Glutamatergic neuron (in vitro differentiated cells): ENCODE measurements around the gene ORAI1. TPM values are rescaled to one million over a fixed set of nuclear protein-coding genes. Genes with fewer than 3 reads are reported as not detected.

Source experiments
- DNase-seq: peaks from one replicate; pipeline ENCODE4 v3.0.0; 2022
- H3K27ac Mint-ChIP-seq: one replicate; pipeline ENCODE4 v1.8.0; 2020; ENCODE audit warnings: mild to moderate bottlenecking, mixed read lengths, inconsistent platforms; ENCODE audit not compliant: unreplicated experiment
- H3K27me3 Mint-ChIP-seq: one replicate; pipeline ENCODE4 v1.8.0; 2020; ENCODE audit warnings: mild to moderate bottlenecking, moderate library complexity, mixed read lengths, inconsistent platforms; ENCODE audit not compliant: unreplicated experiment
- H3K36me3 Mint-ChIP-seq: one replicate; pipeline ENCODE4 v1.8.0; 2020; ENCODE audit warnings: mild to moderate bottlenecking, mixed read lengths, inconsistent platforms; ENCODE audit not compliant: unreplicated experiment
- H3K4me1 Mint-ChIP-seq: one replicate; pipeline ENCODE4 v1.8.0; 2020; ENCODE audit warnings: mild to moderate bottlenecking, low read depth, mixed read lengths, inconsistent platforms; ENCODE audit not compliant: unreplicated experiment
- H3K4me3 Mint-ChIP-seq: one replicate; pipeline ENCODE4 v1.8.0; 2020; ENCODE audit warnings: mild to moderate bottlenecking, mixed read lengths, inconsistent platforms; ENCODE audit not compliant: unreplicated experiment
- H3K9me3 Mint-ChIP-seq: one replicate; pipeline ENCODE4 v1.8.0; 2020; ENCODE audit warnings: mild to moderate bottlenecking, moderate library complexity, mixed read lengths, inconsistent platforms; ENCODE audit not compliant: unreplicated experiment
- total RNA-seq: library from RNA; stranded (reverse); fragmentation: NEBNext Ultra II Directional; extraction: Animal tissue kit (Norgen Biotek cat#: 25700); gene quantifications from one replicate; pipeline ENCODE4 v1.2.1, GENCODE V29; 2021; ENCODE audit not compliant: unreplicated experiment
- TF ChIP-seq, protein P1 (sequence below): fragments of 200-600 bp; sonication (generic); IDR thresholded peaks from one replicate; pipeline ENCODE4 v1.5.0; 2021; ENCODE audit not compliant: partially characterized antibody, unreplicated experiment

Gene ORAI1
- total RNA-seq, 1 donor from 2014 or later, result 15.9 TPM

DNA sequence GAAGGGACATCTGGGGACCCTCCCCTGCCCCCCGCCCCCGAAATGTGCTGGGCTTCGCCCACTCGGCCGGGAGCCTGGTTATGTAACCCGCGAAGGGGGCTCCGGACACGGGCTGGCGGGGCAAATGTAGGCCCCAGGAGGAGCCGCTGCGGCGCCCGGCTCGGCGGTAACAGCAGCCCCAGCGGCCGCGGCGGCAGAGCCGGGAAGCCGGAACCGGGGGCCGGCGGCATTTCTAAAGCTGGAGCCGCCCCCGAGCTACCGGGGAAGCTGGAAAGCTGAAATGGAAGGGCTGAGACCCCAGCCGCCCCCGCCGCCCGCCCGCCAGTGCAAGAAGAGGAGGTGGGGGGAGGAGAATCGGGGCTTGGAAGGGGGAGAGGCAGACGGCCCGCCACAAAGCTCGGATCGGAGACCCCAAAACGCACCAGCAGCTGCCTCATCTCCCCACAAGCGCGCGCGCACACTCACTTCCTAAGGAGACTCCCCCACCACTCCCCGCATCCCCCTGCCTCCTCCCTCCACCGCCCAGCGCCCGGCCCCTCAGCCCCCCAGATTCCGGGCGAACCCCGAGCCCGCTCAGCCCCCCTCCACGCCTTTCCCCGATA lies 47.0 kb upstream of the ORAI1 start:
- H3K9me3 Mint-ChIP-seq, result peaks cover 5% of the 10 kb centered on the region
- no peaks in the 10 kb centered on the region for H3K36me3 Mint-ChIP-seq
- peaks cover 3% of the 10 kb centered on the region for H3K27me3 Mint-ChIP-seq
- TF ChIP-seq, protein P1, sequence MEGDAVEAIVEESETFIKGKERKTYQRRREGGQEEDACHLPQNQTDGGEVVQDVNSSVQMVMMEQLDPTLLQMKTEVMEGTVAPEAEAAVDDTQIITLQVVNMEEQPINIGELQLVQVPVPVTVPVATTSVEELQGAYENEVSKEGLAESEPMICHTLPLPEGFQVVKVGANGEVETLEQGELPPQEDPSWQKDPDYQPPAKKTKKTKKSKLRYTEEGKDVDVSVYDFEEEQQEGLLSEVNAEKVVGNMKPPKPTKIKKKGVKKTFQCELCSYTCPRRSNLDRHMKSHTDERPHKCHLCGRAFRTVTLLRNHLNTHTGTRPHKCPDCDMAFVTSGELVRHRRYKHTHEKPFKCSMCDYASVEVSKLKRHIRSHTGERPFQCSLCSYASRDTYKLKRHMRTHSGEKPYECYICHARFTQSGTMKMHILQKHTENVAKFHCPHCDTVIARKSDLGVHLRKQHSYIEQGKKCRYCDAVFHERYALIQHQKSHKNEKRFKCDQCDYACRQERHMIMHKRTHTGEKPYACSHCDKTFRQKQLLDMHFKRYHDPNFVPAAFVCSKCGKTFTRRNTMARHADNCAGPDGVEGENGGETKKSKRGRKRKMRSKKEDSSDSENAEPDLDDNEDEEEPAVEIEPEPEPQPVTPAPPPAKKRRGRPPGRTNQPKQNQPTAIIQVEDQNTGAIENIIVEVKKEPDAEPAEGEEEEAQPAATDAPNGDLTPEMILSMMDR, result no peak
- peaks cover 30% of the 10 kb centered on the region for H3K4me1 Mint-ChIP-seq
- no peak overlapping the region for H3K27ac Mint-ChIP-seq
- DNase-seq, result peak; percentile 47
- H3K4me3 Mint-ChIP-seq, result peak overlapping the region; percentile 93

DNA sequence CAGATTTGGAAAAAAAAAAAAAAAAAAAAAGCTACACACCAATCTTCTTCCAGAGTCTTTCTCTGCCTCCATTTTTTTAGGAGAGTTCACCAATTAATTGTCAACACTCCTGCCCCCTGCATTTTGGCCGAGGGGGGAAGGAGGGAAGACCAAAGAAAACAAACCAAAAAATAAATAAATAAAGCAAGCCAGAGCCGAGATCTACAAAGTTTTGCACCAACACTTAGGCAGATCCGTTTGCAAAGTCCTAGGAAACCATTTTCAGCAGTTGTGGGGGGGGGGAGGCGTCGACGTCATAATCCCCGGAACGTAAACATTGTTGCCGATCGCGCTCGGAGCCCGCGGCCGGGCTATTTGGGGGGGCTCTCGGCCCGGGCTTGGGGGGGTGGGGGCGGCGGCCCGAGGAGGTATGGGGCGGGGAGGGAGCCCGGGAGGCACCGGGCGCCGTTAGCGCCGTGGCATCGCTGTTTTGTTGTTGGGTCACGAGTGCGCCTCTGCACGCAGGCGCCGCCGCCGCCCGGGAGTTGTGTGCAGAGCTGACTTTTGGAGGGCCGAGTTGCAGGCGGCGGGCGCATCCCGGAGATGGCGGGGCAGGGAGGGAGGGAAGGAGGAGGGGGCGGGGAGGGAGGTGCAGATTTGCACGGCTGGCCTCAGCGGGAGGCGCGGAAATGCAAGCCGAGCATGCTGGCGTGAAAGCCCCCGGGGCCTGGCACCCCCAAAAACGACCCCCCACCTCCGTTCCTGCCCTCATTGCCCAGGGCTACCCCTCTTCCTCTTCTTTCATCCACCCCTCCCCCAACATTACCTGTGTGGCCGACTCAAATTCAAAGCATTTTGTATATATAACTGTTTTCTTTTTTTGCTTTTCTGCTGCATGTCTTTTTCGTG lies 46.1 kb upstream of the ORAI1 start:
- no peaks in the 10 kb centered on the region for H3K36me3 Mint-ChIP-seq
- H3K4me3 Mint-ChIP-seq, result peak overlapping the region; percentile 93
- peaks cover 5% of the 10 kb centered on the region for H3K9me3 Mint-ChIP-seq
- TF ChIP-seq, protein P1, result no peak
- peak overlapping the region; percentile 82 for H3K27ac Mint-ChIP-seq
- peaks cover 3% of the 10 kb centered on the region for H3K27me3 Mint-ChIP-seq
- H3K4me1 Mint-ChIP-seq, result peaks cover 30% of the 10 kb centered on the region
- peak; percentile 76 for DNase-seq

DNA sequence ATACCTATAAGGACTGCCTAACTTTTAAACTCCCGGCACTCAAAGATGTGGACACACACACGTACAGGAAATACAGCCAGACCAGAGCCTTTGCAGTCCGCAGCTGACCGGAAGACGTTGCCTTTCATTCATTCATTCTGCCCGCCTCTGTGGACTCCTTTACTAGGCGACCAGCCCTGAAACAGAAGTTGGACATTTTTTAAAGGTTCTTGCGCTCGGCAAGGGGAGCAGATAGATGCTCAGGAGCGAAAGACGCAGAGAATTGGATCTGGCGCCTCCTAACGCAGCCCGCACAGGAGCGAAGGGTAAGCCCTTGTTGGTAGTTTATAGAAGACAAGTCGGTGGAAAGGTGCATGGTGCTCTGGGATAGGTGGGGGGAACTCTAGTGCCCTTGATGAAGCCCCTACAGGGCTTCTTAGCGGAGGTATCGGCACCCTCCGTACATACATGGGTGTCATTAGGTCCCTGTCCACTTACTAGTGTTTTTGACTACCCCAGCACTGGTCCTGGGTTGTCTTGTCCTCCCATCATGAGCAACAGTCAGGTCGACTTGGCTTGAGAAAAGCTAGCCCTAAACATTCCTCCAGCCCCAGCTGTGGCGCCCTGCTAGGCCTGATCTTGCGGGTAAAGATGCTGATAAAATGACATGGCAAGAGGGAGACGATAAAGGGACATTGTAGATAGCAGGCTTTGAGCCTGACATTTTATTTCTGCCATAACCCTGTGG lies 45.2 kb upstream of the ORAI1 start, which contains the start of gene KDM2B:
Gene KDM2B, minus strand, starts transcription at position 65 of the 727 bp plus-strand sequence. CDS start 112 bp downstream, outside the sequence.
- no peak for DNase-seq
- Mint-ChIP-seq H3K27me3 (peaks cover 3% of the 10 kb centered on the region), H3K9me3 (peaks cover 5% of the 10 kb centered on the region), H3K27ac (peak within 1 kb of the TSS; percentile 82), H3K4me3 (peak within 1 kb of the TSS; percentile 93), H3K36me3 (no peaks in the 10 kb centered on the region), H3K4me1 (peaks cover 21% of the 10 kb centered on the region)
- TF ChIP-seq, protein P1, result no peak

DNA sequence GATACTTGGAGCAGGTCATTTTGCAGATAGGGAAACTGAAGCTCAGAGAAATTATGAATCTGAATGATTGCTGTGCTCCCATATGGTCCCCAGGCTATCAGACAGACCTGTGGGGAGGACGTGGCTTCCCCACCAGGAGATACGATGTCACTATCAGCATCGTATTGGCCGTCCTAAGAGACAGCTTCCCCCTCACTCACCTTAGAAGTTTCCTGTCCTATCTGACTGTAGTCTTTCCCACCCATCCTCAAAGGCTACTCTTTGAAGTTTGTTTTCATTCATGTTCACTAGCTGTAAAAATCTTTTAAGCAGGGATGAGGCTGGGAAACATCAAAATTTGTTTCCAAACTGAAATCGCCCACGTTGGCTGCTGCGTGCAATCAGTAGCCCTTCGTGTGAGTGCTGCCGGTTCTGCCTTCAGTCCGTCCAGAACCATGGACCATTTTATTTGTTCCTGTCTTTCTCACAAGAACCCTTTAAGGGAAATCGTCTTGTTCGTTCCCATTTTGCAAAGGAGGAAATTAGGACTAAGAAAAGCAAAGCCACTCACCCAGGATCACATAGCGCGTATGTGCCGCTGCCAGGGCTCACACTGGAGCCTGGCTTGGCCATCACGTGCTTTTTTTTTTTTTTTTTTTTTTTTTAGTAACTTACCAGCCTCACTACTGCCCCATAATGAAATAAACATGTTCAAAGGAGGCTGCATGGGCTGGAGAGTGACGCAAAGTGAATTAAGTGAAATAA lies 44.5 kb upstream of the ORAI1 start:
- H3K27me3 Mint-ChIP-seq, result peaks cover 3% of the 10 kb centered on the region
- TF ChIP-seq, protein P1, result no peak
- H3K27ac Mint-ChIP-seq, result no peak overlapping the region
- peaks cover 5% of the 10 kb centered on the region for H3K9me3 Mint-ChIP-seq
- peak overlapping the region; percentile 85 for H3K4me3 Mint-ChIP-seq
- peaks cover 16% of the 10 kb centered on the region for H3K4me1 Mint-ChIP-seq
- DNase-seq, result no peak
- H3K36me3 Mint-ChIP-seq, result no peaks in the 10 kb centered on the region
